T-cell (primary cell): Measurements from ENCODE around the gene ASTL. TPM values are rescaled to one million over a fixed set of nuclear protein-coding genes. Genes with fewer than 3 reads are reported as not detected.

Source experiments
- ATAC-seq, 4 experiments: fragments of 200-7000 bp in 3 of 4; fragments of 150-1000 bp in 1 of 4; cut with Tn5 transposase; replicated peaks in 1 of 4; 1 replicate in 3 of 4; 2 replicates in 1 of 4; pipeline ENCODE4 v1.10.0; 2021; ENCODE audit warnings: moderate library complexity in 3 of 4, mild to moderate bottlenecking in 2 of 4, moderate number of reproducible peaks in 1 of 4
- CTCF ChIA-PET, 2 donors: fragments of 300-600 bp; sonication (Branson Sonifier 250); formaldehyde crosslinking; loops; one replicate each; lab custom pipeline; 2022; ENCODE audit warnings: antibody characterized with exemption in 2 of 2; lab: Charles Lee
- POLR2A ChIA-PET, 2 donors: fragments of 300-600 bp; sonication (Branson Sonifier 250); formaldehyde crosslinking; loops; one replicate each; lab custom pipeline; 2022; ENCODE audit warnings: antibody characterized with exemption in 2 of 2; lab: Charles Lee
- DNase-seq, 35 experiments: peaks; one replicate each; pipeline versions ENCODE4 v3.0.0 to v3.0.0-alpha.2; 2013 to 2023
- H3K27ac ChIP-seq: one replicate; pipeline ENCODE4 v1.5.1; 2013; ENCODE audit warnings: low read length
- H3K27me3 ChIP-seq, 2 experiments: replicated peaks in 1 of 2; 1 replicate in 1 of 2; 2 replicates in 1 of 2; pipeline versions ENCODE4 v1.6.1 to v1.7.0; 2013; ENCODE audit warnings: low read length in 1 of 2, mixed read lengths in 1 of 2; ENCODE audit not compliant: control insufficient read depth in 2 of 2, insufficient read depth in 2 of 2; ENCODE audit errors: extremely low read depth in 1 of 2
- H3K36me3 ChIP-seq, 2 donors: 1 replicate in 1 of 2; 2 replicates in 1 of 2; pipeline versions ENCODE4 v1.6.1 to v1.7.0; 2013; ENCODE audit warnings: low read length in 1 of 2; ENCODE audit not compliant: control insufficient read depth in 2 of 2, insufficient read depth in 1 of 2; ENCODE audit errors: extremely low read depth in 1 of 2
- H3K4me1 ChIP-seq, 2 experiments: 1 replicate in 1 of 2; 2 replicates in 1 of 2; pipeline versions ENCODE4 v1.6.1 to v1.7.0; 2013; ENCODE audit warnings: low read length in 2 of 2, mixed read lengths in 1 of 2; ENCODE audit not compliant: insufficient read depth in 2 of 2, control insufficient read depth in 1 of 2; ENCODE audit errors: extremely low read depth in 1 of 2
- H3K4me3 ChIP-seq, 2 donors: 1 replicate in 1 of 2; 2 replicates in 1 of 2; pipeline versions ENCODE4 v1.5.1 to v1.7.0; 2013; ENCODE audit warnings: mild to moderate bottlenecking in 2 of 2, low read length in 1 of 2, moderate library complexity in 1 of 2; ENCODE audit not compliant: control insufficient read depth in 1 of 2; ENCODE audit errors: extremely low read depth in 1 of 2
- H3K9me3 ChIP-seq: 2 replicates; pipeline ENCODE4 v1.7.0; 2013
- H3K27ac Mint-ChIP-seq, 2 donors: one replicate each; pipeline ENCODE4 v1.8.0; 2020 to 2021; ENCODE audit warnings: mild to moderate bottlenecking in 2 of 2, mixed read lengths in 2 of 2
- H3K27me3 Mint-ChIP-seq, 2 donors: one replicate each; pipeline ENCODE4 v1.8.0; 2021 to 2022; ENCODE audit warnings: mixed read lengths in 2 of 2
- H3K36me3 Mint-ChIP-seq: one replicate; pipeline ENCODE4 v1.8.0; 2021; ENCODE audit warnings: mixed read lengths
- H3K4me1 Mint-ChIP-seq, 3 donors: one replicate each; pipeline ENCODE4 v1.8.0; 2020 to 2022; ENCODE audit warnings: mixed read lengths in 3 of 3, mild to moderate bottlenecking in 1 of 3
- H3K4me3 Mint-ChIP-seq, 3 donors: one replicate each; pipeline ENCODE4 v1.8.0; 2020 to 2022; ENCODE audit warnings: mild to moderate bottlenecking in 3 of 3, mixed read lengths in 3 of 3, moderate library complexity in 3 of 3
- H3K9me3 Mint-ChIP-seq, 3 donors: one replicate each; pipeline ENCODE4 v1.8.0; 2020 to 2022; ENCODE audit warnings: mixed read lengths in 3 of 3
- WGBS: methylation state at CpG from one replicate; pipeline ENCODE4 v1.1.5; 2013; ENCODE audit warnings: missing lambda C conversion rate; ENCODE audit not compliant: insufficient coverage; 5-methylcytosine and 5-hydroxymethylcytosine counted together
- total RNA-seq, 35 experiments: library from RNA in 6 of 35; stranded (reverse) in 6 of 35; fragments of 120-200 nt in 1 of 35; gene quantifications; one replicate each; pipeline versions ENCODE4 v1.2.1 to v1.2.4 and lab custom pipeline; 2013 to 2026

ASTL gene
- total RNA-seq, 5 donors from 2014 or later (not counting 1 experiment from before 2014, with no cell fraction given): 1.2 to 10.4 (median 1.4) TPM

DNA sequence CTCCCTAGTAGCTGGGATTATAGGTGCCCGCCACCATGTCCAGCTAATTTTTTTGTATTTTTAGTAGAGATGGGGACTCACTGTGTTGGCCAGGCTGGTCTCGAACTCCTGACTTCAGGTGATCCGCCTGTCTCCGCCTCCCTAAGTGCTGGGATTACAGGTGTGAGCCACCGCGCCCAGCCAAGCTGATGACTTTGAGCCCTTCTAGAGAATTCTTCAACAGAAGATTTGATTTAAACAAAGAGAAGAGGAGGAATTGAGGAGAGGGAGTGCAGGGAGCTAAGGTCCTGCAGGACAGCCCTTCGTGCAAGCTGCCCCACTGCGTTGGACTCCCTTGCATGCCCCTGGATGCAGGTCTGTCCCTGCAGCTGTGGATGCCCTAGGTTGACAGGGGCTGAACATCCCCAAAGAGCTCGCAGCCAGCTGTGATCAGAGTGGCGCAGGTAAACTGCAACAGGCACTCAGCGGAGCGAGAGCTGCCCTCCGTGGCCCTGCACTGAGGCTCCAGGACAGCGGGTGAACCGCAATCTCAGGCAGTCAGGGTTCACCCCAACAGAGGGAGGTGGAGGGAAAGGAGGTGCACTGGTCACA lies 35.6 kb downstream of the ASTL start:
- H3K27ac Mint-ChIP-seq: no peak overlapping the region
- ChIA-PET CTCF (no interaction called here), POLR2A (no interaction called here)
- 96% methylated on average over 12 of the region's 15 CpGs for WGBS
- H3K4me1 Mint-ChIP-seq: no peaks in the 10 kb centered on the region
- ATAC-seq (no peak), DNase-seq (peak in 1 of 35 experiments; percentile 6)
- Histone ChIP-seq H3K36me3 (no peaks in the 10 kb centered on the region), H3K27ac (no peak overlapping the region), H3K27me3 (peaks cover 0 to 16% of the 10 kb centered on the region in 2 experiments), H3K4me3 (no peak overlapping the region), H3K9me3 (no peaks in the 10 kb centered on the region), H3K4me1 (no peaks in the 10 kb centered on the region)
- H3K4me3 Mint-ChIP-seq: no peak overlapping the region
- H3K27me3 Mint-ChIP-seq: no peaks in the 10 kb centered on the region
- H3K9me3 Mint-ChIP-seq: peaks cover 0 to 13% (median 5%) of the 10 kb centered on the region in 3 donors
- H3K36me3 Mint-ChIP-seq: no peaks in the 10 kb centered on the region

- no peak overlapping the region for H3K27ac Mint-ChIP-seq
- no peak overlapping the region for H3K4me3 Mint-ChIP-seq
- CTCF ChIA-PET: no interaction called here
- H3K9me3 ChIP-seq: no peaks in the 10 kb centered on the region
- H3K9me3 Mint-ChIP-seq: peaks cover 0 to 12% (median 5%) of the 10 kb centered on the region in 3 donors
- no peak overlapping the region for H3K4me3 ChIP-seq
- no peaks in the 10 kb centered on the region for H3K36me3 ChIP-seq
- WGBS: 13% methylated on average over 1 of the region's 3 CpGs
- H3K4me1 Mint-ChIP-seq: no peaks in the 10 kb centered on the region
- peak in 2 of 35 experiments; percentile 7 to 16 for DNase-seq
- no peak overlapping the region for H3K27ac ChIP-seq
- no peaks in the 10 kb centered on the region for H3K27me3 Mint-ChIP-seq
- no peak for ATAC-seq
- no peaks in the 10 kb centered on the region for H3K4me1 ChIP-seq
- H3K36me3 Mint-ChIP-seq: no peaks in the 10 kb centered on the region
- POLR2A ChIA-PET: no interaction called here
- peaks cover 0 to 9% of the 10 kb centered on the region in 2 experiments for H3K27me3 ChIP-seq
Measured at GRCh38 chr2:96100893-96101304, 37.4 kb downstream of the ASTL start.

DNA sequence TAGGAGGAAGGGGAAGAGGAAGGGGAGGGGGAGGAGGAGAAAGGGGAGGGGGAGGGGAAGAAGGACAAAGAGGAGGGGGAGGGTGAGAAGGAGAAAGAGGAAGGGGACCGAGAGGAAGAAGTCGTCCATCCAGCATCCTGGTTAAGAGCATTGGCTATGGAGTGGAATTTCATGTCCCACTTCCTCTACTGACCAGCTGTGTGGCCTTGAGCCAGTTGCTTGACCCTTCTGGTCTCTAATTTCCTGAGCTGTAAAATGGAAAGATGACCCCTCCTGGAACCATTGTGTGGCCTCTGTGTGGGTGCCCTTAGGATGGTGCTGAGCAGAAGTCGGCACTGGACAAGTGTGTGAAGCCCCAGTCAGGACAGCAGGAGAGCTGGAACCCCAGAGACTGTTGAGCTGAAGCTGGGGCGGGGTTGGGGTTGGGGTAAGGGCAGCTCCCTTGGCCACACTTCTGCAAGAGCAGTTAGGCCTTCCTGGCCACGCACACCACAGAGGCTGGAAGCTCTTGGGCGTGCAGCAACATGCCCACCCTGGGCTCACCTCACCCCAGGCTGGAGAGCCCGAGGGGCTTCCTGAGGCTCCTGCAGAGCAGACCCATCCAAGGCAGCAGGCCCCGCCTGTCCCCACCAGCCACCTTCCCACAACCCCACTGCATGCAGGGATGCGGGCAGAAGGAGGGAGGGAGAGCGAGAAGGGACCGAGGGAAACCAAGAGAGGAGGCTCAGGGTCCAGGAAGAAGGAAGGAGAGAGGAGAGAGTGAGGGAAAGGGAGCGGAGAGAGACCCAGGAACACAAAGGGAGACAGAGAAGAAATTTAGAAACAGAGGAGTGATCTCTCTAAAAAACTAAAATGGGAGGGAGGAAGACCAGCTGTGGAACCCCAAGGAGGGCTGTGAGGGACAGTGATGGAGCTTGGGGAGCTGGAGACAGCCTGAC lies 38.2 kb downstream of the ASTL start:
- Histone ChIP-seq H3K27ac (no peak overlapping the region), H3K27me3 (peaks cover 0 to 8% of the 10 kb centered on the region in 2 experiments), H3K9me3 (no peaks in the 10 kb centered on the region), H3K4me1 (no peaks in the 10 kb centered on the region), H3K36me3 (no peaks in the 10 kb centered on the region), H3K4me3 (no peak overlapping the region)
- CTCF ChIA-PET: no interaction called here
- 100% methylated on average over 1 of the region's 12 CpGs for WGBS
- H3K27ac Mint-ChIP-seq: no peak overlapping the region
- DNase-seq (peak in 3 of 35 experiments; percentile 1 to 20 (median 7)), ATAC-seq (no peak)
- H3K4me3 Mint-ChIP-seq: no peak overlapping the region
- H3K9me3 Mint-ChIP-seq: peaks cover 0 to 5% (median 0%) of the 10 kb centered on the region in 3 donors
- no peaks in the 10 kb centered on the region for H3K27me3 Mint-ChIP-seq
- H3K36me3 Mint-ChIP-seq: no peaks in the 10 kb centered on the region
- POLR2A ChIA-PET: no interaction called here
- H3K4me1 Mint-ChIP-seq: no peaks in the 10 kb centered on the region

- no peaks in the 10 kb centered on the region for H3K4me1 ChIP-seq
- ATAC-seq (no peak), DNase-seq (peak in 3 of 35 experiments; percentile 3 to 11 (median 8))
- ChIA-PET POLR2A (no interaction called here), CTCF (no interaction called here)
- H3K27ac Mint-ChIP-seq: no peak overlapping the region
- H3K36me3 ChIP-seq: no peaks in the 10 kb centered on the region
- WGBS: 92% methylated on average over 7 of the region's 11 CpGs
- peaks cover 0 to 3% of the 10 kb centered on the region in 2 donors for H3K27me3 Mint-ChIP-seq
- no peak overlapping the region for H3K4me3 ChIP-seq
- H3K9me3 Mint-ChIP-seq: no peaks in the 10 kb centered on the region
- no peaks in the 10 kb centered on the region for H3K4me1 Mint-ChIP-seq
- H3K4me3 Mint-ChIP-seq: no peak overlapping the region
- no peak overlapping the region for H3K27ac ChIP-seq
- peaks cover 0 to 6% of the 10 kb centered on the region in 2 experiments for H3K27me3 ChIP-seq
- no peaks in the 10 kb centered on the region for H3K9me3 ChIP-seq
- no peaks in the 10 kb centered on the region for H3K36me3 Mint-ChIP-seq
Measured at GRCh38 chr2:96098900-96099590, 39.3 kb downstream of the ASTL start.

DNA sequence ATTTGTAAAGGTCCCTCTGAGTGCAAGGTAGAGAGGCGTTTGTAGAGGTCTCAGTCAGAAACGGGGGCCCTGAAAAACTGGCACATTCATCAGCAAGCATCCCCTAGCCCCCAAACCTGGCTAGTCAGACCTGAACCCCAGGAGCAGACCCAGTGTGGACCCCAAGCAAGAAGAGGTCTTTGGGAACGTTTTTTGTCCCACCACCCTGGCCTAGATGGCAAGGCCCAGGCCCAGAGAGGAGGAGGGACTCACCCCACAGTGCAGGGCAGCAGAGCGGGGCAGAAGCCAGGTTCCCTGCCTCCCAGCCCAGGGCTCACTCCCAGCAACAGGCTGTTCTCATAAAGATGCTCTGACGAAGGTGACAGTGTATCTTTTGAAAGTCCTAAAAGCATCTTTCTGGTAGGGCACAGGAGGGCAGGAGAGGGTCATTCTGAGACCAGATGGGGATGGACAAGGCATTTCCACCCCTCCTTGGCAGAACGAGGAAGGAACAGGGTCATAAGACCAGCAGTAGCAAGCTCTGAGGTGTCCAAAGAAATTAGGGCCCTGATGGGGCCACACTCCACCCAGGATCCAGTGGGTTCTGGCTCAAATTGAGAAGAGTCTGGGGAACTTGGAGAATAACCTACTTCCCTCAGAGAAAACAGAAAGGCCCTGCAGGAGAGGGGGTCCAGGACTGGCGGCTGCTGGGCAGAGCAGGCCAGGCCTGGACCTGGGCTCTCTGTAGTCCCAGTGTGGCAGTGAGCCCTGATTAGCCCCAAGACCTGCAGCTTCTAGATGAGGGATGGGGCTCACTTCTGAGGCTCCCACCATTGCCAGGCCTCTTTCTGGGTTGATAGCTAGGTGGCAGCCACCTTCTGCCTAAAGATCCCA lies 40.1 kb downstream of the ASTL start:
- no peak overlapping the region for H3K27ac ChIP-seq
- ChIA-PET POLR2A (no interaction called here), CTCF (no interaction called here)
- ATAC-seq (peak in 1 of 4 experiments; percentile 31), DNase-seq (peak in 3 of 35 experiments; percentile 3 to 19 (median 6))
- no peaks in the 10 kb centered on the region for H3K4me1 ChIP-seq
- no peaks in the 10 kb centered on the region for H3K36me3 ChIP-seq
- no peaks in the 10 kb centered on the region for H3K36me3 Mint-ChIP-seq
- no peaks in the 10 kb centered on the region for H3K9me3 ChIP-seq
- WGBS: 53% methylated on average over 2 of the region's 7 CpGs
- peaks cover 0 to 3% of the 10 kb centered on the region in 2 donors for H3K27me3 Mint-ChIP-seq
- H3K4me3 ChIP-seq: no peak overlapping the region
- no peak overlapping the region for H3K27ac Mint-ChIP-seq
- H3K27me3 ChIP-seq: peaks cover 0 to 8% of the 10 kb centered on the region in 2 experiments
- no peak overlapping the region for H3K4me3 Mint-ChIP-seq
- H3K9me3 Mint-ChIP-seq: no peaks in the 10 kb centered on the region
- no peaks in the 10 kb centered on the region for H3K4me1 Mint-ChIP-seq
